ENCODE measurements around the gene PDCD1.
"Not testable (repeated sequence)": the region's sequence is repeated elsewhere in the genome, so short reads cannot be mapped to it uniquely, and the experiment has no call there.

Gene PDCD1

GRCh38 chr2:241836292-241836691 lies 22.4 kb downstream of the PDCD1 start:
- Histone ChIP-seq H3K9ac (ENCODE audit: low read depth, low read length) (no peak overlapping the region), H3K4me1 (ENCODE audit: insufficient read depth, low read length) (no peaks in the 10 kb centered on the region), H3K79me2 (ENCODE audit: insufficient read depth, low read length) (no peaks in the 10 kb centered on the region), H3K9me3 (ENCODE audit: insufficient read depth, low read length, severe bottlenecking) (no peaks in the 10 kb centered on the region), H3K27ac (ENCODE audit: low read length) (no peak overlapping the region), H3K4me3 (ENCODE audit: low read depth in 1 of 2, low read length in 2 of 2) (no peak overlapping the region), H3K4me2 (ENCODE audit: insufficient read depth, low read length) (no peak overlapping the region), H2AFZ (ENCODE audit: low read depth, low read length) (no peak overlapping the region), H3K36me3 (ENCODE audit: insufficient read depth, low read length) (no peaks in the 10 kb centered on the region), H3K27me3 (ENCODE audit: insufficient read depth, low read length, poor library complexity) (peaks cover 11% of the 10 kb centered on the region), H4K20me1 (ENCODE audit: insufficient read depth, low read length) (no peaks in the 10 kb centered on the region)
- ATAC-seq (ENCODE audit: insufficient read depth, low read depth) = no peak
- TF ChIP-seq CTCF (IDR thresholded peaks at IDR 0.05; ENCODE audit: borderline replicate concordance, extremely low read depth, low read length, poor library complexity, severe bottlenecking) = no peak
- no peak for TF ChIP-seq EZH2 (IDR thresholded peaks at IDR 0.05; ENCODE audit: borderline replicate concordance, low read depth, low read length, severe bottlenecking)
- no peak for DNase-seq

GRCh38 chr2:241835611-241836010 lies 23.1 kb downstream of the PDCD1 start:
- no peaks in the 10 kb centered on the region for H3K4me1 ChIP-seq (ENCODE audit: insufficient read depth, low read length)
- H3K79me2 ChIP-seq (ENCODE audit: insufficient read depth, low read length) = no peaks in the 10 kb centered on the region
- DNase-seq (no peak), ATAC-seq (ENCODE audit: insufficient read depth, low read depth) (no peak)
- no peak overlapping the region for H3K4me3 ChIP-seq (ENCODE audit: low read depth in 1 of 2, low read length in 2 of 2)
- H3K9ac ChIP-seq (ENCODE audit: low read depth, low read length) = no peak overlapping the region
- peaks cover 15% of the 10 kb centered on the region for H3K27me3 ChIP-seq (ENCODE audit: insufficient read depth, low read length, poor library complexity)
- no peak overlapping the region for H3K27ac ChIP-seq (ENCODE audit: low read length)
- H3K9me3 ChIP-seq (ENCODE audit: insufficient read depth, low read length, severe bottlenecking) = no peaks in the 10 kb centered on the region
- no peak overlapping the region for H3K4me2 ChIP-seq (ENCODE audit: insufficient read depth, low read length)
- no peak overlapping the region for H2AFZ ChIP-seq (ENCODE audit: low read depth, low read length)
- H3K36me3 ChIP-seq (ENCODE audit: insufficient read depth, low read length) = no peaks in the 10 kb centered on the region
- no peak for TF ChIP-seq CTCF (IDR thresholded peaks at IDR 0.05; ENCODE audit: borderline replicate concordance, extremely low read depth, low read length, poor library complexity, severe bottlenecking)
- no peak for TF ChIP-seq EZH2 (IDR thresholded peaks at IDR 0.05; ENCODE audit: borderline replicate concordance, low read depth, low read length, severe bottlenecking)
- no peaks in the 10 kb centered on the region for H4K20me1 ChIP-seq (ENCODE audit: insufficient read depth, low read length)

- Histone ChIP-seq H3K27me3 (ENCODE audit: insufficient read depth, low read length, poor library complexity) (peaks cover 15% of the 10 kb centered on the region), H3K9ac (ENCODE audit: low read depth, low read length) (no peak overlapping the region)
Observed at GRCh38 chr2:241834527-241835210, 24.0 kb downstream of the PDCD1 start.

GRCh38 chr2:241833756-241834526 lies 24.8 kb downstream of the PDCD1 start:
- not testable (repeated sequence) for ATAC-seq (ENCODE audit: insufficient read depth, low read depth); H3K4me3 ChIP-seq (ENCODE audit: low read depth in 1 of 2, low read length in 2 of 2); H3K9me3 ChIP-seq (ENCODE audit: insufficient read depth, low read length, severe bottlenecking); DNase-seq; H3K79me2 ChIP-seq (ENCODE audit: insufficient read depth, low read length); H3K4me1 ChIP-seq (ENCODE audit: insufficient read depth, low read length); H3K4me2 ChIP-seq (ENCODE audit: insufficient read depth, low read length); H3K9ac ChIP-seq (ENCODE audit: low read depth, low read length); H3K27ac ChIP-seq (ENCODE audit: low read length); H4K20me1 ChIP-seq (ENCODE audit: insufficient read depth, low read length); H3K36me3 ChIP-seq (ENCODE audit: insufficient read depth, low read length); H2AFZ ChIP-seq (ENCODE audit: low read depth, low read length)
- H3K27me3 ChIP-seq (ENCODE audit: insufficient read depth, low read length, poor library complexity) = peaks cover 15% of the 10 kb centered on the region

More at GRCh38 chr2:241834527-241835210, 24.0 kb downstream of the PDCD1 start:
- no peak overlapping the region for H2AFZ ChIP-seq (ENCODE audit: low read depth, low read length)
- no peak overlapping the region for H3K4me2 ChIP-seq (ENCODE audit: insufficient read depth, low read length)
- no peaks in the 10 kb centered on the region for H4K20me1 ChIP-seq (ENCODE audit: insufficient read depth, low read length)
- H3K9me3 ChIP-seq (ENCODE audit: insufficient read depth, low read length, severe bottlenecking) = no peaks in the 10 kb centered on the region
- H3K27ac ChIP-seq (ENCODE audit: low read length) = no peak overlapping the region
- no peak for DNase-seq
- no peaks in the 10 kb centered on the region for H3K79me2 ChIP-seq (ENCODE audit: insufficient read depth, low read length)
- ATAC-seq (ENCODE audit: insufficient read depth, low read depth) = no peak
- H3K36me3 ChIP-seq (ENCODE audit: insufficient read depth, low read length) = no peaks in the 10 kb centered on the region
- no peaks in the 10 kb centered on the region for H3K4me1 ChIP-seq (ENCODE audit: insufficient read depth, low read length)
- H3K4me3 ChIP-seq (ENCODE audit: low read depth in 1 of 2, low read length in 2 of 2) = no peak overlapping the region
- no peak for TF ChIP-seq CTCF (IDR thresholded peaks at IDR 0.05; ENCODE audit: borderline replicate concordance, extremely low read depth, low read length, poor library complexity, severe bottlenecking)
- TF ChIP-seq EZH2 (IDR thresholded peaks at IDR 0.05; ENCODE audit: borderline replicate concordance, low read depth, low read length, severe bottlenecking) = no peak
